Stomach smooth muscle (tissue), 2 donors: ENCODE results near the gene NDUFB2.
"Not testable (repeated sequence)": the region's sequence is repeated elsewhere in the genome, so short reads cannot be mapped to it uniquely, and the experiment has no call there.

Experiments used
- H3K27ac ChIP-seq: one replicate; pipeline ENCODE4 v1.7.0; 2013; ENCODE audit warnings: mild to moderate bottlenecking, low read length, inconsistent platforms
- H3K27me3 ChIP-seq, 2 donors: one replicate each; pipeline ENCODE4 v1.7.0; 2013; ENCODE audit warnings: low read length in 2 of 2; ENCODE audit not compliant: insufficient read depth in 2 of 2, control insufficient read depth in 1 of 2
- H3K36me3 ChIP-seq, 2 donors: one replicate each; pipeline ENCODE4 v1.7.0; 2013; ENCODE audit warnings: low read length in 2 of 2; ENCODE audit not compliant: control insufficient read depth in 2 of 2, insufficient read depth in 2 of 2
- H3K4me1 ChIP-seq: one replicate; pipeline ENCODE4 v1.7.0; 2013; ENCODE audit warnings: low read length; ENCODE audit not compliant: control insufficient read depth, insufficient read depth
- H3K4me3 ChIP-seq, 2 donors: one replicate each; pipeline ENCODE4 v1.7.0; 2013; ENCODE audit warnings: low read length in 2 of 2
- H3K9ac ChIP-seq, 2 donors: one replicate each; pipeline ENCODE4 v1.7.0; 2013; ENCODE audit warnings: low read length in 2 of 2, mild to moderate bottlenecking in 1 of 2
- H3K9me3 ChIP-seq, 2 donors: one replicate each; pipeline ENCODE4 v1.7.0; 2013; ENCODE audit warnings: low read length in 2 of 2; ENCODE audit not compliant: control insufficient read depth in 2 of 2
- donor health status: healthy.
- donor health status: Pancreatic carcinoma.

The NDUFB2 gene

GRCh38 chr7:140743255-140743654 is 46.7 kb downstream of the NDUFB2 start:
- H3K27ac ChIP-seq: not testable (repeated sequence)

DNA sequence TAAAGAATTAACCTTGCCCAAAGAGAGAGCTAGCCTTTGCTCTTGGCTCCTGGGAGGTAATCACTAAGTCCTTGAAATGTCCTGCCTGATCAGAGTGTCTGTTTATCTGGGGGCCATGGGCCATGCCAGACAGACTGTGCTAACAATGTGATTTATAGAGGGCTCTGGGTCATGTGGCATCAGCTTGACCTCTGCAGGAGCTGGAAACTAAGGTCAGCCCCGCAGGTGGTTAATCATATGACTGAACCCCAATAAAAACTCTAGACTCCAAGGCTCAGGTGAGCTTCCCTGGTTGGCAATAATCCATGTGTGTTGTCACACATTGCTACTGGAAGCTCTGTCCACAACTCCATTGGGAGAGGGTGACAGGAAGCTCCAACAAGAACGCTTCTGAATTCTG is 47.5 kb downstream of the NDUFB2 start:
- Histone ChIP-seq H3K9me3 (no peaks in the 10 kb centered on the region), H3K9ac (no peak overlapping the region), H3K36me3 (peaks cover 6 to 7% of the 10 kb centered on the region in 2 donors), H3K4me3 (no peak overlapping the region), H3K27me3 (no peaks in the 10 kb centered on the region), H3K4me1 (no peaks in the 10 kb centered on the region), H3K27ac (no peak overlapping the region)

More at GRCh38 chr7:140743255-140743654, 46.7 kb downstream of the NDUFB2 start:
- H3K4me1 ChIP-seq, H3K36me3 ChIP-seq, H3K9me3 ChIP-seq, H3K27me3 ChIP-seq, H3K9ac ChIP-seq, H3K4me3 ChIP-seq: not testable (repeated sequence)

DNA sequence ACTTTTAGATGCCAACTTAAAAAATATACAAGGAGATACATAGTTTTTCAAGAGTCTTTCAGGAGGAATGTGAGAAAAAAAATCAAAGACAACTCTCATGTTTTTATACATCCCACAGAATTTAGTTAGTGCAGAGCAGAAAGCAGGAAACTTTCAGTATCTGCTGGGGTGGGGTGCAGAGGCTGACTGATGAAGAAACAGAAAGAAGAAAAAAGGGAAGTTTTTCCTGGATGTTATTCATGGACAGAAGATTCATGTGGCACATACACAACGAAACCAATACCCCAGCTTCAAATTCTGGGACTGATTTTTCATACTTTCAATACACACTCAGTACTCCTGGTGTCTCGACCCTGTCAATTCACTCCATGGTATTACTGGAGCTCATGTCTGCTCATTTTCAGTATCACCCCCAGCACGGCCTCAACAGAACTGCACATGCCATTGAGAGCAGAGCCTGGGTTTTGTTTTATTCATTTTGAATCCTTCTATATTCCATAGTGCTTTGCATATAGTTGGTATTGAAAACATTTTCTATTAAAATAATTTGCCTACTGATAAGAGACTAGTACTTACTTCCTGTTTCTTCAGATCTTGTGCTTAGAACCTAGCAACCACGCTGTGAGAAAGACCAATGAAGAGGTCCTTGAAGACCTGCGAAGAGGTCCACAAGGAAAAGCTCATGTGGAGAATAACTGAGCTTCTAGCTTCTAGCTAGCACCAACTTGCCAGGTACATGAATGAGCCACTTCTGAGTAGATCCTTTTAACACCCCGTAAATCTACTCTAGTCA is 49.0 kb downstream of the NDUFB2 start:
- H3K36me3 ChIP-seq: peaks cover 0 to 8% of the 10 kb centered on the region in 2 donors
- H3K9ac ChIP-seq: no peak overlapping the region
- no peaks in the 10 kb centered on the region for H3K27me3 ChIP-seq
- no peaks in the 10 kb centered on the region for H3K9me3 ChIP-seq
- no peaks in the 10 kb centered on the region for H3K4me1 ChIP-seq
- no peak overlapping the region for H3K27ac ChIP-seq
- H3K4me3 ChIP-seq: no peak overlapping the region

- Histone ChIP-seq H3K27ac (no peak overlapping the region), H3K9me3 (no peaks in the 10 kb centered on the region), H3K4me1 (no peaks in the 10 kb centered on the region), H3K4me3 (no peak overlapping the region), H3K9ac (no peak overlapping the region), H3K36me3 (peaks cover 0 to 8% of the 10 kb centered on the region in 2 donors), H3K27me3 (no peaks in the 10 kb centered on the region)
These were observed 50.2 kb downstream of the NDUFB2 start for GRCh38 chr7:140746751-140747150.

- Histone ChIP-seq H3K9me3 (no peaks in the 10 kb centered on the region), H3K36me3 (peaks cover 0 to 11% of the 10 kb centered on the region in 2 donors), H3K4me3 (no peak overlapping the region), H3K27ac (no peak overlapping the region), H3K27me3 (no peaks in the 10 kb centered on the region), H3K4me1 (no peaks in the 10 kb centered on the region), H3K9ac (no peak overlapping the region)
These were observed 56.0 kb downstream of the NDUFB2 start for GRCh38 chr7:140752533-140752932.

GRCh38 chr7:140754506-140754905 is 58.0 kb downstream of the NDUFB2 start:
- Histone ChIP-seq H3K9ac (no peak overlapping the region), H3K27ac (no peak overlapping the region), H3K27me3 (no peaks in the 10 kb centered on the region), H3K4me3 (no peak overlapping the region), H3K36me3 (peaks cover 0 to 8% of the 10 kb centered on the region in 2 donors), H3K9me3 (no peaks in the 10 kb centered on the region), H3K4me1 (no peaks in the 10 kb centered on the region)
